ENCODE results near the gene LSM5.

GRCh38 chr7:32490127-32490796, at the start of gene LSM5:
- TF ChIP-seq CTCF (IDR thresholded peaks at IDR 0.05; ENCODE audit: low read length) (no peak), EZH2 (IDR thresholded peaks at IDR 0.05; ENCODE audit: borderline replicate concordance, low read length) (no peak)

Measured in OCI-LY1 (cell line).